ENCODE measurements around the gene LZTS3. TPM values are rescaled to one million over a fixed set of nuclear protein-coding genes. Genes with fewer than 3 reads are reported as not detected.
"Not testable (repeated sequence)": the region's sequence is repeated elsewhere in the genome, so short reads cannot be mapped to it uniquely, and the experiment has no call there.

The LZTS3 gene
- total RNA-seq, 1 experiment from 2014 or later, result 6.1 TPM

DNA sequence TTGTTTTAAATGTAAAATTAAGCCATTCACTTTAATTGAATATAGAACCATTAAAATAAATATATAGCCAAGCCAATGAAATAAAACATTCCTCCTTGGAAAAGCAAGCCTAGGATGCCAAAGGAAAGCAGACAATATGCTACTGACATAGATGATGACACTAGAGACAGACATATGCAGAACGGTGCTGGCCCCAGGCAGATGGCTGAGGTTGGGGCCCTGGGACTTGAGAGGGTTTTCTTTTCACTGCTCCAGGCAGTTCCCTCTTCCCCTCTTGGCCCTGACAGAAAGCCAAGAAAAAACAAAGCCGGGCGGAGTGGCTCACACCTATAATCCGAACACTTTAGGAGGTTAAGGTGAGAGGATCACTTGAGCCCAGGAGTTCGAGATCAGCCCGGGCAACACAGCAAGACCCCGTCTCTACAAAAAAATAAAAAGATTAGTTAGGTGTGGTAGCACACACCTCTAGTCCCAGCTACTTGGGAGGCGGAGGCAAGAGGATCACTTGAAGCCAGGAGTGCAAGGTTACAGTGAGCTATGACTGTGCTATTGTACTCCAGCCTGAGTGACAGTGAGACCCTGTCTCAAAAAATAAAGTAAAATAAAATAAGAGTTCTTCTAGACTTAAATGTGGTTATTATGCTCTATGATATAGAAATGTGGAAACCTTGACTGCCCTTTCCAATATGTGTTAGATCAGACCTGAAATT is 44.9 kb downstream of the LZTS3 start:
- ChIA-PET CTCF (no interaction called here), POLR2A (ENCODE audit: low non-redundant PET) (no interaction called here)
- TF ChIP-seq EZH2 (IDR thresholded peaks at IDR 0.05; ENCODE audit: borderline replicate concordance, low read depth, low read length, poor library complexity, severe bottlenecking), result no peak
- TF ChIP-seq, protein P1, sequence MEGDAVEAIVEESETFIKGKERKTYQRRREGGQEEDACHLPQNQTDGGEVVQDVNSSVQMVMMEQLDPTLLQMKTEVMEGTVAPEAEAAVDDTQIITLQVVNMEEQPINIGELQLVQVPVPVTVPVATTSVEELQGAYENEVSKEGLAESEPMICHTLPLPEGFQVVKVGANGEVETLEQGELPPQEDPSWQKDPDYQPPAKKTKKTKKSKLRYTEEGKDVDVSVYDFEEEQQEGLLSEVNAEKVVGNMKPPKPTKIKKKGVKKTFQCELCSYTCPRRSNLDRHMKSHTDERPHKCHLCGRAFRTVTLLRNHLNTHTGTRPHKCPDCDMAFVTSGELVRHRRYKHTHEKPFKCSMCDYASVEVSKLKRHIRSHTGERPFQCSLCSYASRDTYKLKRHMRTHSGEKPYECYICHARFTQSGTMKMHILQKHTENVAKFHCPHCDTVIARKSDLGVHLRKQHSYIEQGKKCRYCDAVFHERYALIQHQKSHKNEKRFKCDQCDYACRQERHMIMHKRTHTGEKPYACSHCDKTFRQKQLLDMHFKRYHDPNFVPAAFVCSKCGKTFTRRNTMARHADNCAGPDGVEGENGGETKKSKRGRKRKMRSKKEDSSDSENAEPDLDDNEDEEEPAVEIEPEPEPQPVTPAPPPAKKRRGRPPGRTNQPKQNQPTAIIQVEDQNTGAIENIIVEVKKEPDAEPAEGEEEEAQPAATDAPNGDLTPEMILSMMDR (conservative IDR thresholded peaks at IDR 0.05; ENCODE audit: low read depth, low read length), result no peak
- H3K9me3 ChIP-seq (ENCODE audit: low read depth, low read length, poor library complexity, severe bottlenecking), result no peaks in the 10 kb centered on the region
- no peaks in the 10 kb centered on the region for H3K27me3 ChIP-seq (replicated peaks; ENCODE audit: insufficient read depth, low read depth, low read length, poor library complexity)
- H3K27ac ChIP-seq (ENCODE audit: low read depth, low read length, poor library complexity, severe bottlenecking), result no peak overlapping the region
- no TSS peak for BruUV-seq (replicated peaks)
- intact Hi-C loops (cut with micrococcal nuclease; ENCODE audit: unreplicated experiment), result no loop called here
- no peak overlapping the region for H3K4me3 ChIP-seq (ENCODE audit: low read depth, low read length, poor library complexity, severe bottlenecking)
- no peak for DNase-seq (ENCODE audit: low spot score)
- no peaks in the 10 kb centered on the region for H3K36me3 ChIP-seq (ENCODE audit: insufficient read depth, low read length, poor library complexity, severe bottlenecking)
- no peaks in the 10 kb centered on the region for H3K4me1 ChIP-seq (ENCODE audit: insufficient read depth, low read length, poor library complexity, severe bottlenecking)

DNA sequence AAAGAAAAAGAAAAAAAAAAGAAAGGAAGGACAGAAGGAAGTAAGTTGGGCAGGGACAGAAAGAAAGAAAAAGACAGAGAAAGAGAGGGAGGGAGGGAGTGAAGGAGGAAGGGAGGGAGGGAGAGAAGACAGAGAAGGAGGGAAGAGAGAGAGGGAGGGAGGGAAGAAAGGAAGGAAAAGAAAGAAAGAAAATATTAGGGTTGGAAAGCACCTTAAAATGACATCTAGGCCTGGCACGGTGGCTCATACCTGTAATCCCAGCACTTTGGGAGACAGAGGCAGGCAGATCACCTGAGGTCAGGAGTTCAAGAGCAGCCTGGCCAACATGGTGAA is 46.9 kb downstream of the LZTS3 start:
- Histone ChIP-seq H3K9me3 (ENCODE audit: low read depth, low read length, poor library complexity, severe bottlenecking) (no peaks in the 10 kb centered on the region), H3K4me1 (ENCODE audit: insufficient read depth, low read length, poor library complexity, severe bottlenecking) (no peaks in the 10 kb centered on the region), H3K27me3 (replicated peaks; ENCODE audit: insufficient read depth, low read depth, low read length, poor library complexity) (no peaks in the 10 kb centered on the region), H3K36me3 (ENCODE audit: insufficient read depth, low read length, poor library complexity, severe bottlenecking) (peaks cover 10% of the 10 kb centered on the region), H3K27ac (ENCODE audit: low read depth, low read length, poor library complexity, severe bottlenecking) (no peak overlapping the region), H3K4me3 (ENCODE audit: low read depth, low read length, poor library complexity, severe bottlenecking) (no peak overlapping the region)
- CTCF ChIA-PET, result no interaction called here
- intact Hi-C loops (cut with micrococcal nuclease; ENCODE audit: unreplicated experiment), result no loop called here
- TF ChIP-seq, protein P1 (conservative IDR thresholded peaks at IDR 0.05; ENCODE audit: low read depth, low read length), result no peak
- no peak for TF ChIP-seq EZH2 (IDR thresholded peaks at IDR 0.05; ENCODE audit: borderline replicate concordance, low read depth, low read length, poor library complexity, severe bottlenecking)
- no peak for DNase-seq (ENCODE audit: low spot score)
- BruUV-seq (replicated peaks), result no TSS peak
- POLR2A ChIA-PET (ENCODE audit: low non-redundant PET), result no interaction called here

DNA sequence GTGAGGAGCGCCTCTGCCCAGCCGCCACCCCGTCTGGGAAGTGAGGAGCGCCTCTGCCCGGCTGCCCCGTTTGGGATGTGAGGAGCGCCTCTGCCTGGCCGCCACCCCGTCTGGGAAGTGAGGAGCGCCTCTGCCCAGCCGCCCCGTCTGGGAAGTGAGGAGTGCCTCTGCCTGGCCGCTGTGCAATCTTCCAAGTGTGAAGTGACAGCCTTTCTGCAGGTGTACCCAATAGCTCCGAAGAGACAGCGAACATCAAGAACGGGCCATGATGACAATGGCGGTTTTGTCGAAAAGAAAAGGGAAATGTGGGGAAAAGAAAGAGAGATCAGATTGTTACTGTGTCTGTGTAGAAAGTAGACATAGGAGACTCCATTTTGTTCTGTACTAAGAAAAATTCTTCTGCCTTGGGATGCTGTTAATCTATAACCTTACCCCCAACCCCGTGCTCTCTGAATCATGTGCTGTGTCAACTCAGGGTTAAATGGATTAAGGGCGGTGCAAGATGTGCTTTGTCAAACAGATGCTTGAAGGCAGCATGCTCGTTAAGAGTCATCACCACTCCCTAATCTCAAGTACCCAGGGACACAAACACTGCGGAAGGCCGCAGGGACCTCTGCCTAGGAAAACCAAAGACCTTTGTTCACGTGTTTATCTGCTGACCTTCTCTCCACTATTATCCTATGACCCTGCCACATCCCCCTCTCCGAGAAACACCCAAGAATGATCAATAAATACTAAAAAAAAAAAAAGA is 47.4 kb downstream of the LZTS3 start:
- DNase-seq (ENCODE audit: low spot score); H3K4me1 ChIP-seq (ENCODE audit: insufficient read depth, low read length, poor library complexity, severe bottlenecking); H3K27me3 ChIP-seq (replicated peaks; ENCODE audit: insufficient read depth, low read depth, low read length, poor library complexity); intact Hi-C loops (cut with micrococcal nuclease; ENCODE audit: unreplicated experiment); H3K4me3 ChIP-seq (ENCODE audit: low read depth, low read length, poor library complexity, severe bottlenecking); POLR2A ChIA-PET (ENCODE audit: low non-redundant PET); H3K9me3 ChIP-seq (ENCODE audit: low read depth, low read length, poor library complexity, severe bottlenecking); BruUV-seq (replicated peaks); H3K27ac ChIP-seq (ENCODE audit: low read depth, low read length, poor library complexity, severe bottlenecking); CTCF ChIA-PET: not testable (repeated sequence)
- peaks cover 13% of the 10 kb centered on the region for H3K36me3 ChIP-seq (ENCODE audit: insufficient read depth, low read length, poor library complexity, severe bottlenecking)

DNA sequence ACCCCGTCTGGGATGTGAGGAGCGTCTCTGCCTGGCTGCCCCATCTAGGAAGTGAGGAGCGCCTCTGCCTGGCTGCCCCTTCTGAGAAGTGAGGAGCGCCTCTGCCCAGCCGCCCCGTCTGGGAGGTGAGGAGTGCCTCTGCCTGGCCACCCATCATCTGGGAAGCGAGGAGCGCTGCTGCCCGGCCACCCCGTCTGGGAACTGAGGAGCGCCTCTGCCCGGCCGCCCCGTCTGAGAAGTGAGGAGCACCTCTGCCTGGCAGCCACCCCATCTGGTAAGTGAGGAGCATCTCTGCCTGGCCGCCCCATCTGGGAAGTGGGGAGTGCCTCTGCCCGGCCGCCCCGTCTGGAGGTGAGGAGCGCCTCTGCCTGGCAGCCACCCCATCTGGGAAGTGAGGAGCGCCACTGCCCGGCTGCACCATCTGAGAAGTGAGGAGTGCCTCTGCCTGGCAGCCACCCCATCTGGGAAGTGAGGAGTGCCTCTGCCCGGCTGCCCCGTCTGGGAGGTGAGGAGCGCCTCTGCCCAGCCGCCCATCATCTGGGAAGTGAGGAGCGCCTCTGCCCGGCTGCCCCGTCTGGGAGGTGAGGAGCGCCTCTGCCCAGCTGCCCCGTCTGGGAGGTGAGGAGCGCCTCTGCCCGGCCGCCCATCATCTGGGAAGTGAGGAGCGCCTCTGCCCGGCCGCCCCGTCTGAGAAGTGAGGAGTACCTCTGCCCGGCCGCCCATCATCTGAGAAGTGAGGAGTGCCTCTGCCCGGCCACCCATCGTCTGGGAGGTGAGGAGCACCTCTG is 48.4 kb downstream of the LZTS3 start:
- POLR2A ChIA-PET (ENCODE audit: low non-redundant PET); H3K27ac ChIP-seq (ENCODE audit: low read depth, low read length, poor library complexity, severe bottlenecking); H3K9me3 ChIP-seq (ENCODE audit: low read depth, low read length, poor library complexity, severe bottlenecking); BruUV-seq (replicated peaks); DNase-seq (ENCODE audit: low spot score); H3K27me3 ChIP-seq (replicated peaks; ENCODE audit: insufficient read depth, low read depth, low read length, poor library complexity); intact Hi-C loops (cut with micrococcal nuclease; ENCODE audit: unreplicated experiment); H3K4me3 ChIP-seq (ENCODE audit: low read depth, low read length, poor library complexity, severe bottlenecking); CTCF ChIA-PET; H3K4me1 ChIP-seq (ENCODE audit: insufficient read depth, low read length, poor library complexity, severe bottlenecking): not testable (repeated sequence)
- H3K36me3 ChIP-seq (ENCODE audit: insufficient read depth, low read length, poor library complexity, severe bottlenecking), result peaks cover 13% of the 10 kb centered on the region

DNA sequence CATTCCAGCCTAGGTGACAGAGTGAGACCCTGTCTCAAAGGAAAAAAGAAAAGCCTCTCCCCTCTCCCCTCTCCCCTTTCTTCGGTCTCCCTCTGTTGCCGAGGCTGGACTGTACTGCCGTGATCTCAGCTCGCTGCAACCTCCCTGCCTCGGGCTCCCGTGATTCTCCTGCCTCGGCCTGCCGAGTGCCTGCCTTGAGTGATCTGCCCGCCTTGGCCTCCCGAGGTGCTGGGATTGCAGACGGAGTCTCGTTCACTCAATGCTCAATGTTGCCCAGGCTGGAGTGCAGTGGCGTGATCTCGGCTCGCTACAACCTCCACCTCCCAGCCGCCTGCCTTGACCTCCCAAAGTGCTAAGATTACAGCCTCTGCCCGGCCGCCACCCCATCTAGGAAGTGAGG is 49.2 kb downstream of the LZTS3 start:
- intact Hi-C loops (cut with micrococcal nuclease; ENCODE audit: unreplicated experiment); H3K27ac ChIP-seq (ENCODE audit: low read depth, low read length, poor library complexity, severe bottlenecking); CTCF ChIA-PET; H3K27me3 ChIP-seq (replicated peaks; ENCODE audit: insufficient read depth, low read depth, low read length, poor library complexity); POLR2A ChIA-PET (ENCODE audit: low non-redundant PET); BruUV-seq (replicated peaks); H3K4me3 ChIP-seq (ENCODE audit: low read depth, low read length, poor library complexity, severe bottlenecking); H3K9me3 ChIP-seq (ENCODE audit: low read depth, low read length, poor library complexity, severe bottlenecking); H3K4me1 ChIP-seq (ENCODE audit: insufficient read depth, low read length, poor library complexity, severe bottlenecking); DNase-seq (ENCODE audit: low spot score): not testable (repeated sequence)
- peaks cover 13% of the 10 kb centered on the region for H3K36me3 ChIP-seq (ENCODE audit: insufficient read depth, low read length, poor library complexity, severe bottlenecking)

Measured in A673 (cell line).